D721Med (cell line): ENCODE results near the gene ADCY9.
"Not testable (repeated sequence)": the region's sequence is repeated elsewhere in the genome, so short reads cannot be mapped to it uniquely, and the experiment has no call there.

Experiments used
- DNase-seq: peaks from one replicate; pipeline ENCODE4 v3.0.0; 2011; ENCODE audit warnings: low spot score; ENCODE audit not compliant: insufficient read length
- FAIRE-seq: peaks from 2 replicates; lab custom pipeline; 2011; peaks lifted over from hg19 to GRCh38; lab: Jason Lieb, UNC
- TF ChIP-seq, protein P1 (sequence below): IDR thresholded peaks from 2 replicates; pipeline ENCODE4 v1.5.1; 2012; ENCODE audit warnings: mild to moderate bottlenecking, control low read depth; ENCODE audit not compliant: insufficient read depth; ENCODE audit errors: missing control alignments

Gene ADCY9

DNA sequence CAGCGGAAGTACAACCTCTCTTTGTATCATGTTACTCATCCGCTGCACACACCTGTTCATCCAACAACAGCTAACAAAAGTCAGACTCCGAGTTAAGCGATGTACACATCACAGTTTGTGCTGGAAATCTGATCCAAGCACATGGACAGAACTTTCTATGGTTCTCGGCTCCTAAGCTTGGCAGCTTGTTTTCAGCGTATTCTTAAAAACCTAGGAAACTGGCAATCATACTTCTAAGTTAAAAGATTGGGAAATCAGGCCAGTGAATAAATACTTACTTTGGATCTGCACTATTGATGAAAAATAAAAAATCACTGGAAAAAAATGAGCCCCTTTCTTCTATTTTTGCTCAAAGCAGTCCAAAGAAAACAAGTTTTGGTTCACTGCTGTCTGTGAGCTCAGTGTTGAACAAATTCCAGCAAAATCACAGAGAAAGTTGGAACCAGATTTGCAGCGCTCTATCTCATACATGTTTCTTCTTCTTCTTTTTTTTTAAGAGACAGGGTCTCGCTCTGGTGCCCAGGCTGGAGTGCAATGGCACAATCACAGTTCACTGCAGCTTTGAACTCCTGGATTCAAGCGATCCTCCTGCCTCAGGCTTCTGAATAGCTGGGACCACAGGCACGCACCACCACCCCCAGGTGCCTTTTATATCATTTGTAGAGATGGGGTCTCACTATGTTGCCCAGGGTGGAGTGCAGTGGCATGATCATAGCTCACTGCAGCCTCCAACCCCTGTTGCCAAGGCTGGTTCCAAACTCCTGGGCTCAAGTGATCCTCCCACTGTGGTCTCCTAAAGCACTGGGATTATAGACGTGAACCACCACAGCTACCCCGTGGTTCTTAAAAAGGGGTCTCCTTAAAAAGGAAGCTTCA lies 164.1 kb downstream of the ADCY9 start:
- FAIRE-seq (no peak), DNase-seq (no peak)
- TF ChIP-seq, protein P1, sequence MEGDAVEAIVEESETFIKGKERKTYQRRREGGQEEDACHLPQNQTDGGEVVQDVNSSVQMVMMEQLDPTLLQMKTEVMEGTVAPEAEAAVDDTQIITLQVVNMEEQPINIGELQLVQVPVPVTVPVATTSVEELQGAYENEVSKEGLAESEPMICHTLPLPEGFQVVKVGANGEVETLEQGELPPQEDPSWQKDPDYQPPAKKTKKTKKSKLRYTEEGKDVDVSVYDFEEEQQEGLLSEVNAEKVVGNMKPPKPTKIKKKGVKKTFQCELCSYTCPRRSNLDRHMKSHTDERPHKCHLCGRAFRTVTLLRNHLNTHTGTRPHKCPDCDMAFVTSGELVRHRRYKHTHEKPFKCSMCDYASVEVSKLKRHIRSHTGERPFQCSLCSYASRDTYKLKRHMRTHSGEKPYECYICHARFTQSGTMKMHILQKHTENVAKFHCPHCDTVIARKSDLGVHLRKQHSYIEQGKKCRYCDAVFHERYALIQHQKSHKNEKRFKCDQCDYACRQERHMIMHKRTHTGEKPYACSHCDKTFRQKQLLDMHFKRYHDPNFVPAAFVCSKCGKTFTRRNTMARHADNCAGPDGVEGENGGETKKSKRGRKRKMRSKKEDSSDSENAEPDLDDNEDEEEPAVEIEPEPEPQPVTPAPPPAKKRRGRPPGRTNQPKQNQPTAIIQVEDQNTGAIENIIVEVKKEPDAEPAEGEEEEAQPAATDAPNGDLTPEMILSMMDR: no peak

DNA sequence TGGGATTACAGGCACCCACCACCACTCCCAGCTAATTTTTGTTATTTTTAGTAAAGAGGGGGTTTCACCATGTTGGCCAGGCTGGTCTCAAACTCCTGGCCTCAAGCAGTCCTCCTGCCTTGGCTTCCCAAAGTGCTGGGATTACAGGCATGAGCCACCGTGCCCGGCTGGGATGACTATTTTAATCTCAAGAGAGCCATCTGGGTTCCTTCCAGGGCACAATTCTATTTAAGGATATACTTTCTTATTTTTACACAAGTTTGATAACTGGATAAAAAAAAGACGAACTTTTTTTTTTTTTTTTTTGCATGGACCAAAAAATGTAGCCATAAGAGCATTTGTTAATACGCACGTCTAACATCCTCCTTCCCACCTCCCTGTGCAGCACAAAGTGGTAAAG lies 164.9 kb downstream of the ADCY9 start:
- DNase-seq, FAIRE-seq: not testable (repeated sequence)

DNA sequence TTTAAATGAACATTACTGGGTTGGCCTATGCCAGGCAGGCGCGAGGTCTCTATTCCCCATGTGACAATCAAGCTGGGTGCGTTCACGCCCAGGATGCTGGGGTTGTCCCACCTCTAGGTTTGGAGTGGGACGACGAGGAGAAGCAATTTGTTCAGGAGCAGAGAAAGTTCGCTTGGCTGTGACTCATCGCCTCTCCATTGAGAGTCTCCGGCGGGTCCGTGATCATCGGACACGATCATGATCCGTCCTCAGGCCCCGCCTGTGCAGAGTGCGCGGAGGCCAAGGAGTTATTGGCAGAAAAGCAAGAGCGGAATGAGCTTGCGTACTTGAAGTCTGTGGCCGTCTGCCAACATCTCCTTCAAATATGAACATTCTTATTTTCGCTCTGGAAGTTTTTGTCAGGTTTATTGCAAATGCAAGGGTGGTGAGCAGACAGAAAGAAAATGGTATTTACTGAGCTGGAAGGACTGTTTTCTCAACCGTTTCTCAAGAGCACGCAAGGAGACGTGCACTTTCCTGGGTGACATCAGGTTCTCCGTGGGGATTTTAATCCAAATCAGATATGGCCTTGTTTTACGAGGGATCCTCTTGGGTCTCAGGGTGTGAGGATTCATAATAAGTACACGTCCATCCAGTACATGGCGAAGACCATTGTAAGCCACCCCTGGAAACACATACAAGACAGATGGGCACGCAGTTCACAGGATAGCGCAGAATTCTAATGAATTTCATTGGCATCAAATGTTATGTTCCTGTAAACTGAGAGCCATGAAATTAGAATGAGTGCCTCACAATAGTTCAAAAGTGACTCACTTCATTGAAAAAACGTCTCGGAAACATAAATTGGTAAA lies 165.7 kb downstream of the ADCY9 start:
- no peak for DNase-seq
- FAIRE-seq: no peak
- TF ChIP-seq, protein P1: no peak

GRCh38 chr16:3949946-3950342 lies 166.3 kb downstream of the ADCY9 start:
- TF ChIP-seq, protein P1: no peak
- DNase-seq (no peak), FAIRE-seq (no peak)

DNA sequence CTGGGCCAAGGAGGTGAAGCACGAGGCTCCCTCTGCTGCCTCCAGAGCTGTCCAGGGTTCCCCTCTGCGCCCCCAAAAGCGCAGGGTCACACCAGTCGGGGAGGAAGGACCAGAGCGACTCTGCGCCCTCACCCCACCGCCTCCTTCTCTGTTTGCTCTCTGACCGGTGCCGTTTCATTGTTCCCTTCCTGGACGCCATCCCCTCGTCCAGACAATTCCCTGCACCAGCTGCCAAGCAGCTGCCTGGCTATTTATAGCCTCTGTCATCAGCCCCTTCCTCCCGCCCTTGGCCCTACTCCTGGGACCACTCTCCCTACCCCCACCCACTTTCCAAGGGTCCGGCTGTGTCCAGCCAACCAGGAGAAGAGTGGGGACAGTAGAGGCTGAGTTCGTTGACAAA lies 167.0 kb downstream of the ADCY9 start:
- TF ChIP-seq, protein P1: no peak
- DNase-seq (no peak), FAIRE-seq (no peak)

GRCh38 chr16:3948378-3948995 lies 167.8 kb downstream of the ADCY9 start:
- DNase-seq: no peak
- no peak for FAIRE-seq
- TF ChIP-seq, protein P1: no peak

DNA sequence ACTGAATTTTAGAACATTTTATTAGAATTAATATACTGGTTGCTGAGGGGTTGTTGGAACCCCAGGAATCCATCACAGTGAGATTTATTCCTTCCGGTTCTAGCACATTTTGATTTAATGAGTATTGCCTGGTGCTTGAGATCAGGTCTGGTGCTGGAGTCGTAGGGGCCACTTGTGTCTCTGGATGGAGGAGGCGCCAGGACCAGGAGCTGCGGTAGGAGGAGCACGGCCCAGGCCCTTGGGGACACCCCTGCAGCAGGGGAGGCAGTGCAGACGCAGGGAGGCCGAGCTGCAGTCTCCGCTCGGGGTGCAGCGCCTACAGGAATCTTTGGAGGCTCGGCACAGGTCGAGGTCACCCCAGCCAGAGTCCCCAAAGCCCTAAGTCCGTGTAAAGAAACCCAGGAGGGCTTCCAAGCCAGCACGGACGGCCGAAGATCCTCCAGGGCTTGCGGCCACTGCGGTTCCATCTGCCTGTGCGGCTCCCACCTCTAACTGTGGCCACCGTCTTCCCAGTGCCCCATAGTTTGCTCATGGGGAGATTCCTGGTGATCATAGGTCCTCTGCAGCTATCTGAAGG lies 169.6 kb downstream of the ADCY9 start:
- TF ChIP-seq, protein P1: no peak
- no peak for FAIRE-seq
- no peak for DNase-seq
